ENCODE data around the gene POMZP3.
"Not testable (repeated sequence)": the region's sequence is repeated elsewhere in the genome, so short reads cannot be mapped to it uniquely, and the experiment has no call there.

DNA sequence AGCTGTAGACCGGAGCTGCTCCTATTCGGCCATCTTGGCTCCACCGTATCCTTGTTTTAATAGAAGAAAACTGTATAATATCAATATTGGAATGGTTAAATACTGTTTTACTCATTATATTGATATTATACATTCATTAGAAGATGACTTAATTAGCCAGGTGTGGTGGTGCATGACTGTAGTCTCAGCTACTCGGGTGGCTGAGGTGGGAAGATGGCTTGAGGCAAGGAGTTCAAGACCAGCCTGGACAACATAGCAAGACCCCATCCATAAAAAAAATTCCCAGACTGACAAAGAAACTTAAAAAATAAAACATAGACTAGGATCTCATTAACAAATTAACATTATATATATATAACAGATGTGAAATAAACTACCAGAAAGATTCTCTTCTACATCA lies 59.8 kb downstream of the POMZP3 start:
- TF ChIP-seq CTCF, POLR2A (IDR thresholded peaks at IDR 0.05): not testable (repeated sequence)

Measured in uterus (tissue), 2 donors.